Spinal cord (tissue), 10 donors: ENCODE measurements around the gene CAPN14. TPM values are rescaled to one million over a fixed set of nuclear protein-coding genes. Genes with fewer than 3 reads are reported as not detected.

Experiments used
- DNase-seq, 6 donors: peaks; one replicate each; pipeline versions ENCODE4 v3.0.0 to v3.0.0-alpha.2; 2013 to 2015; ENCODE audit warnings: low spot score in 6 of 6, low read depth in 4 of 6
- H3K27ac ChIP-seq: one replicate; pipeline ENCODE4 v1.5.1; 2013; ENCODE audit warnings: low read depth, low read length, control low read depth
- H3K27me3 ChIP-seq: one replicate; pipeline ENCODE4 v1.6.1; 2013; ENCODE audit warnings: low read length; ENCODE audit not compliant: control insufficient read depth, insufficient read depth
- H3K36me3 ChIP-seq: one replicate; pipeline ENCODE4 v1.6.1; 2013; ENCODE audit warnings: low read length; ENCODE audit not compliant: control insufficient read depth, insufficient read depth
- H3K4me1 ChIP-seq: one replicate; pipeline ENCODE4 v1.6.1; 2013; ENCODE audit warnings: low read length; ENCODE audit not compliant: control insufficient read depth, insufficient read depth
- H3K4me3 ChIP-seq: one replicate; pipeline ENCODE4 v1.5.1; 2013; ENCODE audit warnings: low read depth, low read length, control low read depth
- H3K9me3 ChIP-seq: one replicate; pipeline ENCODE4 v1.6.1; 2013; ENCODE audit warnings: low read length; ENCODE audit not compliant: control insufficient read depth, insufficient read depth
- WGBS: methylation state at CpG from one replicate; pipeline ENCODE4 v1.1.5; 2013; ENCODE audit warnings: missing lambda C conversion rate; ENCODE audit not compliant: insufficient coverage; 5-methylcytosine and 5-hydroxymethylcytosine counted together
- polyA plus RNA-seq, 2 donors: library from polyadenylated mRNA; unstranded; fragments of 120-200 nt; gene quantifications; one replicate each; pipeline ENCODE4 v1.2.1, GENCODE V29; 2013; ENCODE audit not compliant: insufficient read length in 2 of 2
- total RNA-seq, 2 donors: library from RNA; depleted of rRNA in 1 of 2; stranded (reverse); fragments of 120-200 nt in 1 of 2; fragments of >200 nt in 1 of 2; gene quantifications; one replicate each; pipeline versions ENCODE4 v1.2.3 to v1.2.4, GENCODE V29; 2013 to 2014
- donor health status: healthy.

CAPN14 gene
- total and polyA plus RNA-seq, 4 donors, result 0.28 to 0.63 (median 0.51) TPM

GRCh38 chr2:31202041-31202440 lies 15.3 kb downstream of the CAPN14 start:
- Histone ChIP-seq H3K36me3 (peaks cover 2% of the 10 kb centered on the region), H3K4me1 (peaks cover 5% of the 10 kb centered on the region), H3K4me3 (no peak overlapping the region), H3K9me3 (no peaks in the 10 kb centered on the region), H3K27ac (no peak overlapping the region), H3K27me3 (no peaks in the 10 kb centered on the region)
- 69% methylated on average over 5 of the region's 5 CpGs for WGBS
- DNase-seq, result peak in 1 of 6 donors; percentile 14

GRCh38 chr2:31200972-31201371 lies 16.3 kb downstream of the CAPN14 start:
- Histone ChIP-seq H3K27me3 (no peaks in the 10 kb centered on the region), H3K36me3 (peaks cover 2% of the 10 kb centered on the region), H3K4me3 (no peak overlapping the region), H3K4me1 (peaks cover 5% of the 10 kb centered on the region), H3K27ac (no peak overlapping the region), H3K9me3 (no peaks in the 10 kb centered on the region)
- 78% methylated on average over 6 of the region's 9 CpGs for WGBS
- DNase-seq, result no peak

GRCh38 chr2:31199206-31199605 lies 18.1 kb downstream of the CAPN14 start:
- 80% methylated on average over 1 of the region's 4 CpGs for WGBS
- Histone ChIP-seq H3K4me1 (no peaks in the 10 kb centered on the region), H3K27me3 (no peaks in the 10 kb centered on the region), H3K27ac (no peak overlapping the region), H3K9me3 (no peaks in the 10 kb centered on the region), H3K36me3 (peaks cover 2% of the 10 kb centered on the region), H3K4me3 (no peak overlapping the region)
- no peak for DNase-seq

- no peak overlapping the region for H3K4me3 ChIP-seq
- no peaks in the 10 kb centered on the region for H3K27me3 ChIP-seq
- no peak for DNase-seq
- no peak overlapping the region for H3K27ac ChIP-seq
- peaks cover 10% of the 10 kb centered on the region for H3K36me3 ChIP-seq
- 77% methylated on average over 1 of the region's 2 CpGs for WGBS
- no peaks in the 10 kb centered on the region for H3K4me1 ChIP-seq
- H3K9me3 ChIP-seq, result no peaks in the 10 kb centered on the region
Observed at GRCh38 chr2:31197669-31198068, 19.6 kb downstream of the CAPN14 start.

- Histone ChIP-seq H3K9me3 (no peaks in the 10 kb centered on the region), H3K27me3 (no peaks in the 10 kb centered on the region), H3K36me3 (peaks cover 11% of the 10 kb centered on the region), H3K27ac (no peak overlapping the region), H3K4me1 (no peaks in the 10 kb centered on the region), H3K4me3 (no peak overlapping the region)
- WGBS, result 75% methylated on average over 1 of the region's 4 CpGs
- DNase-seq, result no peak
Observed at GRCh38 chr2:31197166-31197565, 20.1 kb downstream of the CAPN14 start.

GRCh38 chr2:31196622-31197021 lies 20.7 kb downstream of the CAPN14 start:
- Histone ChIP-seq H3K9me3 (no peaks in the 10 kb centered on the region), H3K4me1 (no peaks in the 10 kb centered on the region), H3K4me3 (no peak overlapping the region), H3K27ac (no peak overlapping the region), H3K36me3 (peaks cover 11% of the 10 kb centered on the region), H3K27me3 (no peaks in the 10 kb centered on the region)
- WGBS, result 86% methylated on average over 1 of the region's 2 CpGs
- DNase-seq, result no peak

DNA sequence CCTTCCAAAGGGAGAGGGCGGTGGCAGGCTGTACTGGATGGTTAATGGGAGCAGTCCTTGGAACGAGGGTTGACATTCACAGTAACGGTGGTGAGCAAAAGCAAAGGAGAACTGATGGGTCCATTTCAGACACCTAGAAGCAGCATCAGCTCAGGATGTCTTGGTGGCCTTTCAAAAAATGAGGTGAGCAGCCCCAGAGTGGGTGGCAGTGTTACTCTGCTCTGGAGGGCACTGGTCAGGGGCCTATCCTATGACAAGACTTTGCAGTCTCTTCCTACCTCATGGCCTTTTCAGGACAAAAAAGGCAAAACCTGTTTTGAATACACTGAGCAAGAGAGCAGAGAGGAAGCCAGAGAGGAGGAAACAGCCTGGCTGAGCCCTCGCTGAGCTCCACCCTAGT lies 23.5 kb downstream of the CAPN14 start:
- Histone ChIP-seq H3K27ac (no peak overlapping the region), H3K4me1 (no peaks in the 10 kb centered on the region), H3K27me3 (no peaks in the 10 kb centered on the region), H3K36me3 (peaks cover 9% of the 10 kb centered on the region), H3K9me3 (no peaks in the 10 kb centered on the region), H3K4me3 (no peak overlapping the region)
- WGBS, result 94% methylated on average over 3 of the region's 4 CpGs
- DNase-seq, result no peak

GRCh38 chr2:31192851-31193392 lies 24.4 kb downstream of the CAPN14 start:
- H3K27me3 ChIP-seq, result no peaks in the 10 kb centered on the region
- no peak overlapping the region for H3K27ac ChIP-seq
- no peaks in the 10 kb centered on the region for H3K4me1 ChIP-seq
- no peaks in the 10 kb centered on the region for H3K9me3 ChIP-seq
- peaks cover 9% of the 10 kb centered on the region for H3K36me3 ChIP-seq
- 81% methylated on average over 8 of the region's 12 CpGs for WGBS
- no peak for DNase-seq
- no peak overlapping the region for H3K4me3 ChIP-seq

GRCh38 chr2:31192396-31192795 lies 24.9 kb downstream of the CAPN14 start:
- WGBS, result 86% methylated on average over 1 of the region's 2 CpGs
- Histone ChIP-seq H3K27ac (no peak overlapping the region), H3K4me3 (no peak overlapping the region), H3K4me1 (no peaks in the 10 kb centered on the region), H3K9me3 (no peaks in the 10 kb centered on the region), H3K36me3 (peaks cover 9% of the 10 kb centered on the region), H3K27me3 (no peaks in the 10 kb centered on the region)
- DNase-seq, result no peak

GRCh38 chr2:31191931-31192330 lies 25.4 kb downstream of the CAPN14 start:
- H3K27ac ChIP-seq, result no peak overlapping the region
- no peaks in the 10 kb centered on the region for H3K4me1 ChIP-seq
- DNase-seq, result no peak
- peaks cover 9% of the 10 kb centered on the region for H3K36me3 ChIP-seq
- no peaks in the 10 kb centered on the region for H3K9me3 ChIP-seq
- WGBS, result 94% methylated on average over 11 of the region's 11 CpGs
- no peak overlapping the region for H3K4me3 ChIP-seq
- H3K27me3 ChIP-seq, result no peaks in the 10 kb centered on the region
